Fibroblast of the aortic adventitia (primary cell): Measurements from ENCODE around the gene NAA16. TPM values are rescaled to one million over a fixed set of nuclear protein-coding genes. Genes with fewer than 3 reads are reported as not detected.

Experiments
- DNase-seq: peaks from one replicate; pipeline ENCODE4 v3.0.0-alpha.2; 2010; ENCODE audit warnings: low read depth
- H3K4me3 ChIP-seq: 2 replicates; pipeline ENCODE4 v1.5.1; 2011; ENCODE audit warnings: low read depth, mild to moderate bottlenecking, control low read depth, low read length, moderate library complexity
- total RNA-seq: library from RNA; depleted of rRNA; stranded (reverse); fragments of >200 nt; gene quantifications from 2 replicates; pipeline ENCODE4 v1.2.3, GENCODE V29; 2012; ENCODE audit warnings: low replicate concordance
- TF ChIP-seq, protein P1 (sequence below): IDR thresholded peaks from 2 replicates; pipeline ENCODE4 v1.5.1; 2011; ENCODE audit warnings: mild to moderate bottlenecking, low read length, control low read depth, inconsistent platforms; ENCODE audit not compliant: insufficient read depth

The NAA16 gene
- total RNA-seq, 1 donor: 16.1 TPM

DNA sequence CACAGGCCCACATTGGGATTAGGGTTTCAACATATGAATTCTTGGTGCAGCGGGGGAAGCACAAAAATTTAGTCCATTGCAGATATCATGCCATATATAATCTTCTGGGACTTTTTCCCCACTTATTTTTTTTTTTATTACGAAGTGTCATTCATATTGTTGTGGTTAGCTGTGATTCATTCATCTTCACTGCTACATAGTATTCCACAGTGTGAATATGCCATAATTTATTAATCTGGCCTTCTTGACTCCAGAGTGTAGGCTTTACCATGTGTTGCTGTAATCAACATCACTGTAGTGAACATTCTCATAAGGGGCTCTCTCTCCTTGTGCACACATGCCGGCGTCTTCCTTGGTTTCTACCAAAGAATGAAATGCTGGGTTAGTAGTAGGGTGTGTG, 92.9 kb downstream of the NAA16 start:
- DNase-seq: no peak
- no peak overlapping the region for H3K4me3 ChIP-seq
- TF ChIP-seq, protein P1, sequence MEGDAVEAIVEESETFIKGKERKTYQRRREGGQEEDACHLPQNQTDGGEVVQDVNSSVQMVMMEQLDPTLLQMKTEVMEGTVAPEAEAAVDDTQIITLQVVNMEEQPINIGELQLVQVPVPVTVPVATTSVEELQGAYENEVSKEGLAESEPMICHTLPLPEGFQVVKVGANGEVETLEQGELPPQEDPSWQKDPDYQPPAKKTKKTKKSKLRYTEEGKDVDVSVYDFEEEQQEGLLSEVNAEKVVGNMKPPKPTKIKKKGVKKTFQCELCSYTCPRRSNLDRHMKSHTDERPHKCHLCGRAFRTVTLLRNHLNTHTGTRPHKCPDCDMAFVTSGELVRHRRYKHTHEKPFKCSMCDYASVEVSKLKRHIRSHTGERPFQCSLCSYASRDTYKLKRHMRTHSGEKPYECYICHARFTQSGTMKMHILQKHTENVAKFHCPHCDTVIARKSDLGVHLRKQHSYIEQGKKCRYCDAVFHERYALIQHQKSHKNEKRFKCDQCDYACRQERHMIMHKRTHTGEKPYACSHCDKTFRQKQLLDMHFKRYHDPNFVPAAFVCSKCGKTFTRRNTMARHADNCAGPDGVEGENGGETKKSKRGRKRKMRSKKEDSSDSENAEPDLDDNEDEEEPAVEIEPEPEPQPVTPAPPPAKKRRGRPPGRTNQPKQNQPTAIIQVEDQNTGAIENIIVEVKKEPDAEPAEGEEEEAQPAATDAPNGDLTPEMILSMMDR: no peak

DNA sequence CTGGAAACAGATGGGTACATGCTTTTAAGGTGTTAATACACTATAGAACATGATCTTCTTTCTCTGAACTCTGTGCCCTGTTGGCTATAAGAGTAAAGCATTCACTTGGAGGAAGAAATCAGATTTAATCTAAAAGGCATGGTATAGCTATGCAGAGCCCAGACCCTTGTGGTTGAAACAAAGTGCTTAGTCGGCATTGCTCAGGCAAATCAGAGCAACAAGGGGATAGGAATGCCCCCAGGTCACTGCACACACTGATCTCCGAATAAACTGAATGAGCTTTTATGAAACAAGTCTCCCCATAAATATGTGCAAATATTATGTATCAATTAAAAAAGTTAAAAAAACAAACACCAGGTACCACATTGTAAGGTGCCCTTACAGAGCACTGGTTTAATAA, 94.3 kb downstream of the NAA16 start:
- no peak for DNase-seq
- TF ChIP-seq, protein P1: no peak
- no peak overlapping the region for H3K4me3 ChIP-seq

DNA sequence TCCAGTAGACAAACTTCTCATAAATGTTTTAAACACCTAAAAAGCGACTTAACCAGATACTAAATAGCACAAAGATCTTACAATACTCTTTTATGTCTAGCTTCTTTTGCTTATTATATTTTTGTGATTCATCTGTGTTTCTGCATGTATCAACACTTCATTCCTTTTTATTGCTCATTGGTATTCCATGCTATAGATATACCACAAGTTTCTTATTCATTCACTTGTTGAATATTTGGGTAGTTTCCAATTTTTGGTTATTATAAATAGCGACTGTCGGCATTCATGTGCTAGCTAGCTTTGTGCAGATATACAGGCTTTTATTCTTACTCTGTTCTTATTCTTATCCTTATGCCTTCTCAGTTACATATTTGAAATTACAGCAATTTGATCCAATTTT, 96.3 kb downstream of the NAA16 start:
- DNase-seq: no peak
- TF ChIP-seq, protein P1: no peak
- no peak overlapping the region for H3K4me3 ChIP-seq

DNA sequence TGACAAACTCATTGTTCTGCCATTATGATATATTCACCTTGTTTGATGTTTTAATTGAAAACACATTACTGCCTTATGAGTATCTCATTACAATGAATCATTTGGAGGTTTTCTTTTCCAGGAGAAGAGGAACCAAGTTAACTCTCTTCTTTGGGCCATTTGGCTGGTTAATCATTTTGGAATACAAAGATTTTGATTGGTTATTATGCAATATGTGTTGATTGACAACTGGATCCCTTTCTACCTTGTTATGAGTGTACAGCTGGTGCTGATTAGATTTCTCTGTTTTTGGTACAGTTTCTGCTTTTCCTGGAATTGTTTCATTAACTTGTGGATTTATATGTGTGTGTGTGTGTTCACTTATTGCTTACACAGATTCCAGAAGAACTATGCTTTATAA, 97.1 kb downstream of the NAA16 start:
- TF ChIP-seq, protein P1: no peak
- DNase-seq: peak; percentile 9
- no peak overlapping the region for H3K4me3 ChIP-seq

DNA sequence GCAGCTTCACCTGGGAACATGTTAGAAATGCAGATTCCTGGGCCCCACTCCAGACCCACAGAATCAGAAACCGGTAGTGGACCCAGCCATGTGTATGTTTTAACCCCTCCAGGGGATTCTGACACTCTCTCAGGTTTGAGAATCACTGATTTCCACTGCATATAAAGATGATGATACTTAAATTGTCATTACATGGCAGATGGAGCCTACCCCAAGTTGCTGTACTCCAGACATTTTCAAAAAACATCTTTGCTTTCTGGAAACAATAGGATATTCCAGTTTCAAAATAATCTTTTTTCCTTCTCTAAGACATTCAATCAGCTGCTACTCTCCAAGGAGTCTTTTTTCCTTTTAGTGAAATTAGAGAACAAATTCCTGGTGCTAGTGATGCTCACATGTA, 97.7 kb downstream of the NAA16 start:
- H3K4me3 ChIP-seq: no peak overlapping the region
- no peak for DNase-seq
- TF ChIP-seq, protein P1: no peak

DNA sequence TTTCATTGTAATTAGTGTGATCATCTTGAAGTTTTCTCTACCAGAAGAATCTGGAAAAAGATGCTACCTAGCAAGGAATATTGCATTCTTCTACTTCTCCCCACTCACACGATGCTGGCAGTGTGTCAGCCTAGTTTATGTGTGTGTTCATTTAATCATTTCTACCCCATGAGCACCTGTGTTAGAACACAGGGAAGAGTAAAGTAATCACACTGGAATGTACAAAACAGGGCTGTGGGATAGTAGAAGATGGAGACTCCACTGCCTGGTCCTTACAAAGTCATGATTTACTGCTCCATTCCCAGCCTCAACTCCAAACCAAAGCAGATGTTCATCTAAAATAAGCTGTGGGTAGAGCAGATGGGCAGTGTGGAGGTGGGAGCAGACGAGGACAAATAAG, 98.5 kb downstream of the NAA16 start:
- no peak overlapping the region for H3K4me3 ChIP-seq
- DNase-seq: no peak
- TF ChIP-seq, protein P1: no peak

DNA sequence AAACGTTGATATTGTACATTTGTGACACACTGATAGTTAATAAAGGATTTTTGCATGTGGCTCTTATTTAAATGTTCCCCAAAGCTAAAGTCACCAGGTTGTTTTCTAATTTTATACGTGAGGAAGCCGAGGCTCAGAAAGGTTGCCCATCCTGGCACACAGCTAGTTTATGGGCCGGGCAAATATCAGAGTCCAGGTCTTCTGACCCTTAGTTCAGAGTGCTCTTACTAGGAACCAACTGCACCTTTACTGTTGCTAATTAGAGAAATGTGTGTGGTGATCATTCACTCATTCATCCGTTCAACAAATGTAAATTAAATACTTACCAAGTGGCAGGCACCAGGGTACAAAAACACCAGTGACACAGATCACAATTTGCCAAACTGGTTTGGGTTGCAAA, 100.0 kb downstream of the NAA16 start:
- H3K4me3 ChIP-seq: no peak overlapping the region
- DNase-seq: no peak
- TF ChIP-seq, protein P1: no peak
